ENCODE results near the gene NUP88.

Gene NUP88

DNA sequence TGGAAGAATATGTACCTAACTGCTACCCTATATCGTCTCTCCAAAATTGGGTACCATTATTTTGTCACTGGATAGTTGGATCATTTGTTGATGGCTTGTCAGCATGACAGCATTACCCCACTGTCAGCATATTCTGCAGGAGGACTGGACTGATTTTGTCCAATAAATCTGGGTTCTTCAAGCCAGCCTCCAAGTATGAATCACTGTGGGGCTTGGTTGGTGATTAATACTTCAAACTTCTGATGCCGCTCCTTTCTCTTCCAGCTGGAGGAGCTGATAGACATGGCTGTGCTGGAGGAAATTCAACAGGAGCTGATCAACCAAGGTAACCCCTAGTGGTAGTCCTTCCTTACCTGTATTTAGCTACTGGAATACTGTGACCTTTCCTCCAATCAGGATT is 3.0 kb upstream of the NUP88 start:
- H3K4me3 ChIP-seq (ENCODE audit: low read length): no peak overlapping the region
- TF ChIP-seq, protein P1, sequence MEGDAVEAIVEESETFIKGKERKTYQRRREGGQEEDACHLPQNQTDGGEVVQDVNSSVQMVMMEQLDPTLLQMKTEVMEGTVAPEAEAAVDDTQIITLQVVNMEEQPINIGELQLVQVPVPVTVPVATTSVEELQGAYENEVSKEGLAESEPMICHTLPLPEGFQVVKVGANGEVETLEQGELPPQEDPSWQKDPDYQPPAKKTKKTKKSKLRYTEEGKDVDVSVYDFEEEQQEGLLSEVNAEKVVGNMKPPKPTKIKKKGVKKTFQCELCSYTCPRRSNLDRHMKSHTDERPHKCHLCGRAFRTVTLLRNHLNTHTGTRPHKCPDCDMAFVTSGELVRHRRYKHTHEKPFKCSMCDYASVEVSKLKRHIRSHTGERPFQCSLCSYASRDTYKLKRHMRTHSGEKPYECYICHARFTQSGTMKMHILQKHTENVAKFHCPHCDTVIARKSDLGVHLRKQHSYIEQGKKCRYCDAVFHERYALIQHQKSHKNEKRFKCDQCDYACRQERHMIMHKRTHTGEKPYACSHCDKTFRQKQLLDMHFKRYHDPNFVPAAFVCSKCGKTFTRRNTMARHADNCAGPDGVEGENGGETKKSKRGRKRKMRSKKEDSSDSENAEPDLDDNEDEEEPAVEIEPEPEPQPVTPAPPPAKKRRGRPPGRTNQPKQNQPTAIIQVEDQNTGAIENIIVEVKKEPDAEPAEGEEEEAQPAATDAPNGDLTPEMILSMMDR (IDR thresholded peaks at IDR 0.05; ENCODE audit: low read length): no peak
- no peak for TF ChIP-seq EZH2phosphoT487 (IDR thresholded peaks at IDR 0.05; ENCODE audit: low read length)
- no peak for TF ChIP-seq EZH2 (optimal IDR thresholded peaks at IDR 0.05; ENCODE audit: low read depth, low read length)
- H4K20me1 ChIP-seq (ENCODE audit: insufficient read depth, low read length): peaks cover 5% of the 10 kb centered on the region
- no peaks in the 10 kb centered on the region for H3K9me2 ChIP-seq (replicated peaks; ENCODE audit: insufficient read depth, low read length)
- peaks cover 46% of the 10 kb centered on the region for H3K79me2 ChIP-seq (ENCODE audit: low read length)
- DNase-seq: no peak
- no peaks in the 10 kb centered on the region for H3K27me3 ChIP-seq (replicated peaks; ENCODE audit: insufficient read depth, low read length)
- no peak overlapping the region for H3K9ac ChIP-seq (ENCODE audit: low read length)
- no peak overlapping the region for H3K4me2 ChIP-seq (ENCODE audit: low read depth, low read length)
- H3K9me3 ChIP-seq (replicated peaks; ENCODE audit: insufficient read depth, low read length): no peaks in the 10 kb centered on the region
- H3K27ac ChIP-seq (ENCODE audit: low read length): no peak overlapping the region
- no peak overlapping the region for H2AFZ ChIP-seq (ENCODE audit: low read length)
- H3F3A ChIP-seq (ENCODE audit: insufficient read depth, low read length): peaks cover 13% of the 10 kb centered on the region; the same call in 1 of the 2 replicates
- H3K36me3 ChIP-seq (replicated peaks; ENCODE audit: insufficient read depth, low read length): peaks cover 13% of the 10 kb centered on the region; the same call in 1 of the 2 replicates
- peaks cover 12% of the 10 kb centered on the region for H3K4me1 ChIP-seq (ENCODE audit: low read length)

DNA sequence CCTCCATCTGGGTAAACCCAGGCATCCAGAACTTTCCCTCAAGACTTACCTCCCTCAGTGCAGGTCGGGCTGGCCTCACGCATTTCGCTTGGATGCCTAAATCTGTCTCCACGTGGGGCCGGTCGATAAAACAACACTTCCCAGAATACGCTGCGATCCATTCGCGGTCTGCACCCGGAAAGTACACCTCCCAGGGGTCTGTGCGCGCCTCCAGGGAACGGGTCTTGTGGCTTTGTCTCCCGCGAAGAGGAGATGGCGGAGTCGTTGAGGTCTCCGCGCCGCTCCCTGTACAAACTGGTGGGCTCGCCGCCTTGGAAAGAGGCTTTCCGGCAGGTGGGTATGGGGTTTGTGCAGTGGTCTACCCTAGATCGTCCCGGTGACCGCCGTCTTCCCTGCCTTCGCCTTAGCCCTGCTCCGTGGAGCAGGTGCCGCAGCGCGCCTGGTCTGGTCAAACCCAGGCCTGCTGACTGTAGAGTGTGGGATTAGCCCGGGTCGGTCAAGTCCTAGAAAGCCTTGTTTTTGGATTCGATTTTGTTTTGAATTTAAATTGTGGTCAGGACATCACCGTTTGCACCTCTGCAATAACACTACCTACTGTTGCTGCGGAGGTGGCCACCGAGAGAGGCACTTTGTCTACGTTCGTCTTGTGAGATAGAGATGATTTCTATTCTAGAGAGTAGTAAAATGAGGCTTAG is 644 bp upstream of the NUP88 start, which contains the start of gene RPAIN:
TSS of gene RPAIN (plus strand) at position 224 of the 695 bp plus-strand sequence. CDS start at position 253, 29 bp downstream.
- peaks cover 13% of the 10 kb centered on the region; the same call in 1 of the 2 replicates for H3F3A ChIP-seq (ENCODE audit: insufficient read depth, low read length)
- H4K20me1 ChIP-seq (ENCODE audit: insufficient read depth, low read length): peaks cover 5% of the 10 kb centered on the region
- peak within 1 kb of the TSS; percentile 94 for H3K9ac ChIP-seq (ENCODE audit: low read length)
- H3K4me1 ChIP-seq (ENCODE audit: low read length): peaks cover 12% of the 10 kb centered on the region
- peak within 1 kb of the TSS; percentile 95 for H3K4me3 ChIP-seq (ENCODE audit: low read length)
- H3K27ac ChIP-seq (ENCODE audit: low read length): peak within 1 kb of the TSS; percentile 95
- H3K9me2 ChIP-seq (replicated peaks; ENCODE audit: insufficient read depth, low read length): no peaks in the 10 kb centered on the region
- H3K79me2 ChIP-seq (ENCODE audit: low read length): peaks cover 67% of the 10 kb centered on the region
- TF ChIP-seq EZH2phosphoT487 (IDR thresholded peaks at IDR 0.05; ENCODE audit: low read length): no peak
- no peak for TF ChIP-seq EZH2 (optimal IDR thresholded peaks at IDR 0.05; ENCODE audit: low read depth, low read length)
- TF ChIP-seq, protein P1 (IDR thresholded peaks at IDR 0.05; ENCODE audit: low read length): no peak
- peak within 1 kb of the TSS; percentile 86 for H2AFZ ChIP-seq (ENCODE audit: low read length)
- H3K36me3 ChIP-seq (replicated peaks; ENCODE audit: insufficient read depth, low read length): peaks cover 12% of the 10 kb centered on the region; the same call in 1 of the 2 replicates
- H3K9me3 ChIP-seq (replicated peaks; ENCODE audit: insufficient read depth, low read length): no peaks in the 10 kb centered on the region
- peak within 1 kb of the TSS; percentile 93 for H3K4me2 ChIP-seq (ENCODE audit: low read depth, low read length)
- H3K27me3 ChIP-seq (replicated peaks; ENCODE audit: insufficient read depth, low read length): no peaks in the 10 kb centered on the region
- peak; percentile 92 for DNase-seq

DNA sequence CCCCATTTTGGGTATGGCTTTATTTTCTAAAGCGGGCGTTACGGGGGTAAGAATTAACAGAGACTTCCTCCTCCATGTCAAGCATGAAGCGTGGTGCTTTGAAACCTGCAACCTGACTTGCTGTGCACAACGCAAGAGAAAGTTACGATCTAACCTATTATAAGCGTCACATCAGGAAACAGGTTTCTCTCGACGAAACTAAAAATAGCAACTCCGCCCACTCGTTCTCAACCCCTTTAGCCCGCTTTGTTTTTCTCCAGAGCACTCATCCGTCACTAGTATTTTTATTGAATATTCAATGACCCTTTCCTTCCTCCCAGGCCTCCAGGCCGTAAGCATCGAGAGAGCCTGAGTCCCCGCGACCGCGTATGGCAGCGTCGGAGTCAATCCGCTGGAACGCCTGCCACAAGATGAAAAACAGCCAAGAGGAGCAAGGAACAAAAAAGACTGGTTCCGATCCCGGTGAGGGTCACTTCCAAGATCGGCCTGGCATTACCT is 555 bp downstream of the NUP88 start:
- H3K4me1 ChIP-seq (ENCODE audit: low read length): peaks cover 12% of the 10 kb centered on the region
- peak; percentile 94 for DNase-seq
- peak overlapping the region; percentile 62 for H3K4me2 ChIP-seq (ENCODE audit: low read depth, low read length)
- H3K9ac ChIP-seq (ENCODE audit: low read length): peak overlapping the region; percentile 94
- H3K4me3 ChIP-seq (ENCODE audit: low read length): peak overlapping the region; percentile 95
- peaks cover 12% of the 10 kb centered on the region; the same call in 1 of the 2 replicates for H3K36me3 ChIP-seq (replicated peaks; ENCODE audit: insufficient read depth, low read length)
- peaks cover 77% of the 10 kb centered on the region for H3K79me2 ChIP-seq (ENCODE audit: low read length)
- H3K27ac ChIP-seq (ENCODE audit: low read length): peak overlapping the region; percentile 95
- H4K20me1 ChIP-seq (ENCODE audit: insufficient read depth, low read length): peaks cover 5% of the 10 kb centered on the region
- TF ChIP-seq, protein P1 (IDR thresholded peaks at IDR 0.05; ENCODE audit: low read length): no peak
- TF ChIP-seq EZH2 (optimal IDR thresholded peaks at IDR 0.05; ENCODE audit: low read depth, low read length): no peak
- no peak for TF ChIP-seq EZH2phosphoT487 (IDR thresholded peaks at IDR 0.05; ENCODE audit: low read length)
- H2AFZ ChIP-seq (ENCODE audit: low read length): peak overlapping the region; percentile 33; the same call in 1 of the 2 replicates
- no peaks in the 10 kb centered on the region for H3K9me3 ChIP-seq (replicated peaks; ENCODE audit: insufficient read depth, low read length)
- H3F3A ChIP-seq (ENCODE audit: insufficient read depth, low read length): peaks cover 13% of the 10 kb centered on the region; the same call in 1 of the 2 replicates
- no peaks in the 10 kb centered on the region for H3K9me2 ChIP-seq (replicated peaks; ENCODE audit: insufficient read depth, low read length)
- no peaks in the 10 kb centered on the region for H3K27me3 ChIP-seq (replicated peaks; ENCODE audit: insufficient read depth, low read length)

Data from MM.1S (cell line).